Activated naive CD8-positive, alpha-beta T cell treated with anti-CD3 and anti-CD28 coated beads, Interleukin-2, amount 50 U/mL, for 16 hours (primary cell): Measurements from ENCODE around the gene TANC2.

ENCODE experiments used
- DNase-seq: peaks from one replicate; pipeline ENCODE4 v3.0.0-alpha.2; 2020; ENCODE audit warnings: low read depth, low spot score

Gene TANC2

GRCh38 chr17:63001689-63002394, 35.8 kb downstream of the TANC2 start:
- DNase-seq = no peak

- no peak for DNase-seq
These were observed 36.6 kb downstream of the TANC2 start for GRCh38 chr17:63002625-63003024.

- DNase-seq = no peak
These were observed 49.8 kb downstream of the TANC2 start for GRCh38 chr17:63015824-63016223.
